ENCODE data around the gene KLF13.

The KLF13 gene

GRCh38 chr15:31326156-31326874 is at the start of gene KLF13:
TSS of gene KLF13 (plus strand) at chr15:31326835. CDS start at chr15:31327213, 378 bp downstream.
- H3K4me1 Mint-ChIP-seq = peaks cover 42% of the 10 kb centered on the region
- ATAC-seq (ENCODE audit: low read depth) = peak; percentile 67

GRCh38 chr15:31277335-31278060 is 49.1 kb upstream of the KLF13 start:
- H3K27me3 Mint-ChIP-seq = no peaks in the 10 kb centered on the region
- ATAC-seq (ENCODE audit: low read depth) (no peak), DNase-seq (ENCODE audit: low spot score in 2 of 2) (peak in 1 of 2 donors; percentile 4)
- H3K9me3 Mint-ChIP-seq = no peaks in the 10 kb centered on the region
- no peak overlapping the region for H3K4me3 Mint-ChIP-seq
- H3K36me3 Mint-ChIP-seq = no peaks in the 10 kb centered on the region
- H3K27ac Mint-ChIP-seq = no peak overlapping the region
- H3K4me1 Mint-ChIP-seq = peaks cover 18% of the 10 kb centered on the region

More at GRCh38 chr15:31326156-31326874, at the start of gene KLF13:
- Mint-ChIP-seq H3K4me3 (peak within 1 kb of the TSS; percentile 93), H3K27ac (peak within 1 kb of the TSS; percentile 99), H3K9me3 (no peaks in the 10 kb centered on the region), H3K36me3 (peaks cover 5% of the 10 kb centered on the region), H3K27me3 (no peaks in the 10 kb centered on the region)
- DNase-seq (ENCODE audit: low spot score in 2 of 2) = peak; percentile 99

- Mint-ChIP-seq H3K4me3 (no peak overlapping the region), H3K9me3 (no peaks in the 10 kb centered on the region), H3K36me3 (no peaks in the 10 kb centered on the region), H3K4me1 (peaks cover 14% of the 10 kb centered on the region), H3K27ac (no peak overlapping the region), H3K27me3 (no peaks in the 10 kb centered on the region)
- DNase-seq (ENCODE audit: low spot score in 2 of 2) (peak in 1 of 2 donors; percentile 7), ATAC-seq (ENCODE audit: low read depth) (no peak)
These were observed 48.6 kb upstream of the KLF13 start for GRCh38 chr15:31278061-31278445.

- DNase-seq (ENCODE audit: low spot score in 2 of 2) = peak in 1 of 2 donors; percentile 7
- no peak overlapping the region for H3K27ac Mint-ChIP-seq
- no peaks in the 10 kb centered on the region for H3K9me3 Mint-ChIP-seq
- no peak for ATAC-seq (ENCODE audit: low read depth)
- H3K4me3 Mint-ChIP-seq = no peak overlapping the region
- peaks cover 9% of the 10 kb centered on the region for H3K4me1 Mint-ChIP-seq
- no peaks in the 10 kb centered on the region for H3K27me3 Mint-ChIP-seq
- no peaks in the 10 kb centered on the region for H3K36me3 Mint-ChIP-seq
These were observed 48.0 kb upstream of the KLF13 start for GRCh38 chr15:31278544-31279220.

- Mint-ChIP-seq H3K4me1 (peaks cover 6% of the 10 kb centered on the region), H3K4me3 (no peak overlapping the region), H3K36me3 (no peaks in the 10 kb centered on the region), H3K9me3 (no peaks in the 10 kb centered on the region), H3K27ac (no peak overlapping the region), H3K27me3 (no peaks in the 10 kb centered on the region)
- DNase-seq (ENCODE audit: low spot score in 2 of 2) = peak in 1 of 2 donors; percentile 3
- ATAC-seq (ENCODE audit: low read depth) = no peak
These were observed 47.2 kb upstream of the KLF13 start for GRCh38 chr15:31279221-31280045.

- ATAC-seq (ENCODE audit: low read depth) (no peak), DNase-seq (ENCODE audit: low spot score in 2 of 2) (peak in 1 of 2 donors; percentile 4)
- Mint-ChIP-seq H3K27ac (no peak overlapping the region), H3K9me3 (no peaks in the 10 kb centered on the region), H3K27me3 (no peaks in the 10 kb centered on the region), H3K4me1 (peaks cover 6% of the 10 kb centered on the region), H3K36me3 (no peaks in the 10 kb centered on the region), H3K4me3 (no peak overlapping the region)
These were observed 46.4 kb upstream of the KLF13 start for GRCh38 chr15:31280046-31280830.

GRCh38 chr15:31280831-31281216 is 45.8 kb upstream of the KLF13 start:
- Mint-ChIP-seq H3K4me1 (peaks cover 10% of the 10 kb centered on the region), H3K4me3 (no peak overlapping the region), H3K9me3 (no peaks in the 10 kb centered on the region), H3K36me3 (no peaks in the 10 kb centered on the region), H3K27me3 (no peaks in the 10 kb centered on the region), H3K27ac (no peak overlapping the region)
- no peak for ATAC-seq (ENCODE audit: low read depth)
- DNase-seq (ENCODE audit: low spot score in 2 of 2) = peak in 1 of 2 donors; percentile 6

- no peak for ATAC-seq (ENCODE audit: low read depth)
- H3K4me1 Mint-ChIP-seq = peaks cover 10% of the 10 kb centered on the region
- H3K4me3 Mint-ChIP-seq = no peak overlapping the region
- peaks cover 1% of the 10 kb centered on the region for H3K9me3 Mint-ChIP-seq
- DNase-seq (ENCODE audit: low spot score in 2 of 2) = no peak
- no peaks in the 10 kb centered on the region for H3K36me3 Mint-ChIP-seq
- H3K27me3 Mint-ChIP-seq = no peaks in the 10 kb centered on the region
- no peak overlapping the region for H3K27ac Mint-ChIP-seq
These were observed 43.6 kb upstream of the KLF13 start for GRCh38 chr15:31283043-31283442.

- Mint-ChIP-seq H3K36me3 (no peaks in the 10 kb centered on the region), H3K27me3 (no peaks in the 10 kb centered on the region), H3K4me3 (no peak overlapping the region), H3K9me3 (peaks cover 4% of the 10 kb centered on the region), H3K4me1 (peaks cover 10% of the 10 kb centered on the region), H3K27ac (peak overlapping the region; percentile 17)
- DNase-seq (ENCODE audit: low spot score in 2 of 2) (peak in 1 of 2 donors; percentile 2), ATAC-seq (ENCODE audit: low read depth) (peak; percentile 39)
These were observed 40.8 kb upstream of the KLF13 start for GRCh38 chr15:31285772-31286261.

- ATAC-seq (ENCODE audit: low read depth) (no peak), DNase-seq (ENCODE audit: low spot score in 2 of 2) (no peak)
- Mint-ChIP-seq H3K36me3 (peaks cover 2% of the 10 kb centered on the region), H3K4me3 (no peak overlapping the region), H3K4me1 (peaks cover 4% of the 10 kb centered on the region), H3K27ac (no peak overlapping the region), H3K27me3 (peaks cover 3% of the 10 kb centered on the region), H3K9me3 (peaks cover 4% of the 10 kb centered on the region)
These were observed 35.5 kb upstream of the KLF13 start for GRCh38 chr15:31291048-31291578.

- H3K9me3 Mint-ChIP-seq = peaks cover 2% of the 10 kb centered on the region
- peaks cover 2% of the 10 kb centered on the region for H3K36me3 Mint-ChIP-seq
- H3K4me3 Mint-ChIP-seq = no peak overlapping the region
- H3K27ac Mint-ChIP-seq = no peak overlapping the region
- H3K27me3 Mint-ChIP-seq = peaks cover 3% of the 10 kb centered on the region
- DNase-seq (ENCODE audit: low spot score in 2 of 2) (peak in 1 of 2 donors; percentile 2), ATAC-seq (ENCODE audit: low read depth) (no peak)
- H3K4me1 Mint-ChIP-seq = peaks cover 4% of the 10 kb centered on the region
These were observed 34.1 kb upstream of the KLF13 start for GRCh38 chr15:31292391-31293015.

GRCh38 chr15:31293655-31294054 is 33.0 kb upstream of the KLF13 start:
- Mint-ChIP-seq H3K27ac (no peak overlapping the region), H3K36me3 (peaks cover 2% of the 10 kb centered on the region), H3K4me1 (peaks cover 4% of the 10 kb centered on the region), H3K27me3 (peaks cover 3% of the 10 kb centered on the region), H3K4me3 (no peak overlapping the region), H3K9me3 (peaks cover 2% of the 10 kb centered on the region)
- peak in 1 of 2 donors; percentile 1 for DNase-seq (ENCODE audit: low spot score in 2 of 2)
- ATAC-seq (ENCODE audit: low read depth) = no peak
